OCI-LY1 (cell line): ENCODE data around the gene ATP8B1.

Source experiments
- CTCF ChIP-seq: fragments of 200-600 bp; sonication (generic), shearing (Covaris generic); IDR thresholded peaks from 2 replicates; pipeline ENCODE4 v1.5.1; 2017; ENCODE audit warnings: mild to moderate bottlenecking, antibody characterized with exemption, low read length, moderate library complexity, mixed read lengths
- EZH2 ChIP-seq: fragments of 200-600 bp; sonication (generic), shearing (Covaris generic); IDR thresholded peaks from 2 replicates; pipeline ENCODE4 v1.8.0; 2017; ENCODE audit warnings: borderline replicate concordance, mixed run types, mild to moderate bottlenecking, antibody characterized with exemption, low read length, moderate library complexity, mixed read lengths

GRCh38 chr18:57792631-57793301 lies 10.3 kb downstream of the ATP8B1 start:
- no peak for TF ChIP-seq CTCF
- no peak for TF ChIP-seq EZH2
